ENCODE results near the gene LRP1B.

DNA sequence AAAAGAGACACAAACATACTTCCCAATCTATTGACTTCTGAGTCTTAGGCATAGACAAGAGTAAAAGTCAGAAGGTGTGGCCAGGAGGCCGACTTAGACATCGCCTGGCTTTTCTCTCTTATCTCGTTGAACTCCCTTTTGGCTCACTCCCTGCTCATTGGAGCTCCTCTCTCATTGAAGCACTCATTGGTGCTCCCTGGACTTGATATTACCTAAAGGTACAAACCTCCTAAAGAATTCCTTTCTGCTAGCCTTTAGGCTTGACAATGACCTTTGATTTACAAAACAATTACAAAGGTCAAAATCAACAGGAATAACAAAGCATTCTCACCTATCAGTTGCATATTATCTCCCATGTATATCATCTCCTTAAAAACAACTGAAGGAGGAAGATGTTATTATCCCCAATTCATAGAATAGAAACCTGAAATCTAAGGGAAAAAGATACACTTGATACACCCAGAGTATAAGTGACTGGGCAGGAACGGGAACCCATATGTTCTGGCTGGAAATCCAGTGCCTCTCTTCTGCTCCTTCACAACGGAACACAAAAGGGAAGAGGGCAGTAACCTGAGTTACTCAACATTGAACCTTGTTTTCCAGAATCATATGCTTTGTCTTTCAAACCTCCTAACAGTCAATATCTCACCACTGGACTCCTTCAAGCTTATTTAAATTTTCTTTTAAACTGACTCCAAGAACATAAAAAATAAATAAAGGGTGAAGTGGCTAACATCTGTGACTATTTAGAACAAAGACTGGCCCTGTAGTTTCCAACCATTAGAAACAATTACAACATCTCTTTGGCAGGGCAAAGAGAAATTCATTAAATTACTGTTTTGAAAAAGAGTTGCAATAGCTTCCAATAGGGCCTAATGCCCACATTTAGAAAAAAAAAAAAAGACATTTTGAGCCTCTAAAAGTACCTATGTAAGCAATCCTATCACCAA is 1247.9 kb downstream of the LRP1B start:
- TF ChIP-seq, protein P1, sequence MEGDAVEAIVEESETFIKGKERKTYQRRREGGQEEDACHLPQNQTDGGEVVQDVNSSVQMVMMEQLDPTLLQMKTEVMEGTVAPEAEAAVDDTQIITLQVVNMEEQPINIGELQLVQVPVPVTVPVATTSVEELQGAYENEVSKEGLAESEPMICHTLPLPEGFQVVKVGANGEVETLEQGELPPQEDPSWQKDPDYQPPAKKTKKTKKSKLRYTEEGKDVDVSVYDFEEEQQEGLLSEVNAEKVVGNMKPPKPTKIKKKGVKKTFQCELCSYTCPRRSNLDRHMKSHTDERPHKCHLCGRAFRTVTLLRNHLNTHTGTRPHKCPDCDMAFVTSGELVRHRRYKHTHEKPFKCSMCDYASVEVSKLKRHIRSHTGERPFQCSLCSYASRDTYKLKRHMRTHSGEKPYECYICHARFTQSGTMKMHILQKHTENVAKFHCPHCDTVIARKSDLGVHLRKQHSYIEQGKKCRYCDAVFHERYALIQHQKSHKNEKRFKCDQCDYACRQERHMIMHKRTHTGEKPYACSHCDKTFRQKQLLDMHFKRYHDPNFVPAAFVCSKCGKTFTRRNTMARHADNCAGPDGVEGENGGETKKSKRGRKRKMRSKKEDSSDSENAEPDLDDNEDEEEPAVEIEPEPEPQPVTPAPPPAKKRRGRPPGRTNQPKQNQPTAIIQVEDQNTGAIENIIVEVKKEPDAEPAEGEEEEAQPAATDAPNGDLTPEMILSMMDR (IDR thresholded peaks at IDR 0.05), result no peak
- TF ChIP-seq TEAD4 (IDR thresholded peaks at IDR 0.05; ENCODE audit: borderline replicate concordance, insufficient read depth) (no peak), YY1 (IDR thresholded peaks at IDR 0.05; ENCODE audit: low read depth) (no peak), RCOR1 (IDR thresholded peaks at IDR 0.05; ENCODE audit: low read length) (no peak)
